ENCODE results near the gene MCAT. TPM values are rescaled to one million over a fixed set of nuclear protein-coding genes. Genes with fewer than 3 reads are reported as not detected.
A peak's percentile ranks its signal among the peaks of the same experiment; 100 is the strongest.

The MCAT gene
- 29.3 TPM for total RNA-seq

- peak; percentile 85 for DNase-seq (ENCODE audit: low spot score)
Measured at GRCh38 chr22:43142880-43143562, at the start of gene MCAT. Gene MCAT (minus strand): TSS chr22:43143398. CDS start chr22:43143348, 50 bp downstream.

GRCh38 chr22:43191831-43192230, 48.6 kb upstream of the MCAT start:
- no peak for DNase-seq (ENCODE audit: low spot score)

GRCh38 chr22:43188829-43189545, 45.8 kb upstream of the MCAT start:
- DNase-seq (ENCODE audit: low spot score) = no peak

GRCh38 chr22:43187171-43188099, 44.2 kb upstream of the MCAT start:
- DNase-seq (ENCODE audit: low spot score) = peak; percentile 96

- no peak for DNase-seq (ENCODE audit: low spot score)
Measured at GRCh38 chr22:43186272-43187170, 43.3 kb upstream of the MCAT start, which contains the start of gene TTLL12. Gene TTLL12 (minus strand): TSS chr22:43187134. CDS start chr22:43187069, 65 bp downstream.

- DNase-seq (ENCODE audit: low spot score) = peak; percentile 67
Measured at GRCh38 chr22:43185860-43186261, 42.7 kb upstream of the MCAT start.

- no peak for DNase-seq (ENCODE audit: low spot score)
Measured at GRCh38 chr22:43183496-43184277, 40.5 kb upstream of the MCAT start.

- no peak for DNase-seq (ENCODE audit: low spot score)
Measured at GRCh38 chr22:43182726-43183125, 39.5 kb upstream of the MCAT start.

GRCh38 chr22:43182118-43182517, 38.9 kb upstream of the MCAT start:
- no peak for DNase-seq (ENCODE audit: low spot score)

- DNase-seq (ENCODE audit: low spot score) = no peak
Measured at GRCh38 chr22:43181321-43182076, 38.3 kb upstream of the MCAT start.

- DNase-seq (ENCODE audit: low spot score) = no peak
Measured at GRCh38 chr22:43180670-43181069, 37.5 kb upstream of the MCAT start.

GRCh38 chr22:43179911-43180195, 36.7 kb upstream of the MCAT start:
- DNase-seq (ENCODE audit: low spot score) = no peak

GRCh38 chr22:43179146-43179910, 36.1 kb upstream of the MCAT start:
- DNase-seq (ENCODE audit: low spot score) = no peak

- DNase-seq (ENCODE audit: low spot score) = no peak
Measured at GRCh38 chr22:43177479-43177878, 34.3 kb upstream of the MCAT start.

GRCh38 chr22:43176090-43176489, 32.9 kb upstream of the MCAT start:
- no peak for DNase-seq (ENCODE audit: low spot score)

- DNase-seq (ENCODE audit: low spot score) = no peak
Measured at GRCh38 chr22:43174941-43175531, 31.8 kb upstream of the MCAT start.

- no peak for DNase-seq (ENCODE audit: low spot score)
Measured at GRCh38 chr22:43173976-43174720, 30.9 kb upstream of the MCAT start.

GRCh38 chr22:43173566-43173965, 30.4 kb upstream of the MCAT start:
- no peak for DNase-seq (ENCODE audit: low spot score)
